Panc1 (cell line): ENCODE data around the gene SLC24A4.

Experiments
- POLR2AphosphoS5 ChIP-seq: IDR thresholded peaks from 2 replicates; pipeline ENCODE4 v1.6.1; 2012; ENCODE audit warnings: mild to moderate bottlenecking, low read depth, low read length, moderate library complexity
- SIN3A ChIP-seq: IDR thresholded peaks from 2 replicates; pipeline ENCODE4 v1.6.1; 2012; ENCODE audit warnings: low read depth, mild to moderate bottlenecking, low read length, moderate library complexity, borderline replicate concordance; ENCODE audit not compliant: insufficient read depth
- TF ChIP-seq, protein P1 (sequence below), 2 experiments: IDR thresholded peaks; 2 replicates each; pipeline ENCODE4 v1.6.1; 2011 to 2012; ENCODE audit warnings: low read depth in 2 of 2, control low read depth in 1 of 2, low read length in 1 of 2, mild to moderate bottlenecking in 1 of 2, moderate library complexity in 1 of 2; ENCODE audit not compliant: insufficient read depth in 1 of 2
- TF ChIP-seq, protein P2 (sequence below): fragments of 450-650 bp; IDR thresholded peaks from 2 replicates; pipeline ENCODE4 v1.5.1; 2017; ENCODE audit warnings: mild to moderate bottlenecking

DNA sequence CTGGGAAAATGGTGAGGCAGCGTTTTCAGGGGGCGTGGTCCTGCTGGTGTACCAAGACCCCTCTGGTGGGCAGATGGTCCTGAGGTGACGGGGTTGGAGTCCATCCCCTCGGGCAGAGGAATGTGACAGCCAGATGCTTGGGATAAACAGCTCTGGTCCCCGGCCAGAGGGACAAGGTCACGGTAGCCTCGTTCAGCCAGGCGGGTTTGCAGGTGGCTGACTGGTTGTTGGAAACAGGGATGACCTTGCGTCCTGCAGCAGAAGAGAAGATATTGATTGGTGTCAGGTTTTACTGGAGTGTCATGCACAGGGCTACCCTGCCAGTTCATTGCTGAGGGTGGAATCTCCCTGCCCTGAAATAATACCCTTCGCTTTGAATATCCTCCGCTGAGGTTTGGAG is 43.3 kb downstream of the SLC24A4 start:
- TF ChIP-seq, protein P1, sequence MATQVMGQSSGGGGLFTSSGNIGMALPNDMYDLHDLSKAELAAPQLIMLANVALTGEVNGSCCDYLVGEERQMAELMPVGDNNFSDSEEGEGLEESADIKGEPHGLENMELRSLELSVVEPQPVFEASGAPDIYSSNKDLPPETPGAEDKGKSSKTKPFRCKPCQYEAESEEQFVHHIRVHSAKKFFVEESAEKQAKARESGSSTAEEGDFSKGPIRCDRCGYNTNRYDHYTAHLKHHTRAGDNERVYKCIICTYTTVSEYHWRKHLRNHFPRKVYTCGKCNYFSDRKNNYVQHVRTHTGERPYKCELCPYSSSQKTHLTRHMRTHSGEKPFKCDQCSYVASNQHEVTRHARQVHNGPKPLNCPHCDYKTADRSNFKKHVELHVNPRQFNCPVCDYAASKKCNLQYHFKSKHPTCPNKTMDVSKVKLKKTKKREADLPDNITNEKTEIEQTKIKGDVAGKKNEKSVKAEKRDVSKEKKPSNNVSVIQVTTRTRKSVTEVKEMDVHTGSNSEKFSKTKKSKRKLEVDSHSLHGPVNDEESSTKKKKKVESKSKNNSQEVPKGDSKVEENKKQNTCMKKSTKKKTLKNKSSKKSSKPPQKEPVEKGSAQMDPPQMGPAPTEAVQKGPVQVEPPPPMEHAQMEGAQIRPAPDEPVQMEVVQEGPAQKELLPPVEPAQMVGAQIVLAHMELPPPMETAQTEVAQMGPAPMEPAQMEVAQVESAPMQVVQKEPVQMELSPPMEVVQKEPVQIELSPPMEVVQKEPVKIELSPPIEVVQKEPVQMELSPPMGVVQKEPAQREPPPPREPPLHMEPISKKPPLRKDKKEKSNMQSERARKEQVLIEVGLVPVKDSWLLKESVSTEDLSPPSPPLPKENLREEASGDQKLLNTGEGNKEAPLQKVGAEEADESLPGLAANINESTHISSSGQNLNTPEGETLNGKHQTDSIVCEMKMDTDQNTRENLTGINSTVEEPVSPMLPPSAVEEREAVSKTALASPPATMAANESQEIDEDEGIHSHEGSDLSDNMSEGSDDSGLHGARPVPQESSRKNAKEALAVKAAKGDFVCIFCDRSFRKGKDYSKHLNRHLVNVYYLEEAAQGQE (IDR thresholded peaks at IDR 0.05; ENCODE audit: insufficient read depth in 1 of 2, low read depth in 2 of 2, low read length in 1 of 2), result no peak
- TF ChIP-seq, protein P2, sequence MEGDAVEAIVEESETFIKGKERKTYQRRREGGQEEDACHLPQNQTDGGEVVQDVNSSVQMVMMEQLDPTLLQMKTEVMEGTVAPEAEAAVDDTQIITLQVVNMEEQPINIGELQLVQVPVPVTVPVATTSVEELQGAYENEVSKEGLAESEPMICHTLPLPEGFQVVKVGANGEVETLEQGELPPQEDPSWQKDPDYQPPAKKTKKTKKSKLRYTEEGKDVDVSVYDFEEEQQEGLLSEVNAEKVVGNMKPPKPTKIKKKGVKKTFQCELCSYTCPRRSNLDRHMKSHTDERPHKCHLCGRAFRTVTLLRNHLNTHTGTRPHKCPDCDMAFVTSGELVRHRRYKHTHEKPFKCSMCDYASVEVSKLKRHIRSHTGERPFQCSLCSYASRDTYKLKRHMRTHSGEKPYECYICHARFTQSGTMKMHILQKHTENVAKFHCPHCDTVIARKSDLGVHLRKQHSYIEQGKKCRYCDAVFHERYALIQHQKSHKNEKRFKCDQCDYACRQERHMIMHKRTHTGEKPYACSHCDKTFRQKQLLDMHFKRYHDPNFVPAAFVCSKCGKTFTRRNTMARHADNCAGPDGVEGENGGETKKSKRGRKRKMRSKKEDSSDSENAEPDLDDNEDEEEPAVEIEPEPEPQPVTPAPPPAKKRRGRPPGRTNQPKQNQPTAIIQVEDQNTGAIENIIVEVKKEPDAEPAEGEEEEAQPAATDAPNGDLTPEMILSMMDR, result no peak
- no peak for TF ChIP-seq POLR2AphosphoS5
- TF ChIP-seq SIN3A, result no peak
